HEK293 (cell line): ENCODE data around the gene ATP8A1.

Source experiments
- BCL11A ChIP-seq: fragments of 450-650 bp; formaldehyde crosslinking; IDR thresholded peaks from 2 replicates; pipeline ENCODE4 v1.5.1; 2016; ENCODE audit warnings: low read depth, missing biosample characterization, missing genetic modification characterization
- GLI2 ChIP-seq: fragments of 450-650 bp; formaldehyde crosslinking; IDR thresholded peaks from 2 replicates; pipeline ENCODE4; 2017; ENCODE audit warnings: missing biosample characterization, missing genetic modification characterization, low read depth, borderline replicate concordance
- GLIS1 ChIP-seq: fragments of 450-650 bp; formaldehyde crosslinking; IDR thresholded peaks from 2 replicates; pipeline ENCODE4 v1.5.1; 2016; ENCODE audit warnings: missing biosample characterization, missing genetic modification characterization
- GLIS2 ChIP-seq: fragments of 450-650 bp; formaldehyde crosslinking; IDR thresholded peaks from 2 replicates; pipeline ENCODE4 v1.5.1; 2016; ENCODE audit warnings: missing biosample characterization, missing genetic modification characterization
- KLF10 ChIP-seq: fragments of 450-650 bp; IDR thresholded peaks from 2 replicates; pipeline ENCODE4 v1.5.1; 2018; ENCODE audit warnings: missing biosample characterization, mild to moderate bottlenecking, missing genetic modification characterization
- PRDM1 ChIP-seq: fragments of 450-650 bp; formaldehyde crosslinking; IDR thresholded peaks from 2 replicates; pipeline ENCODE4; 2016; ENCODE audit warnings: missing biosample characterization, missing genetic modification characterization
- ZBTB8A ChIP-seq: fragments of 450-650 bp; formaldehyde crosslinking; IDR thresholded peaks from 2 replicates; pipeline ENCODE4 v1.5.1; 2016; ENCODE audit warnings: missing biosample characterization, missing genetic modification characterization
- ZFP3 ChIP-seq: fragments of 450-650 bp; formaldehyde crosslinking; IDR thresholded peaks from 2 replicates; pipeline ENCODE4 v1.5.1; 2016; ENCODE audit warnings: low read depth, missing biosample characterization, missing genetic modification characterization
- ZIC2 ChIP-seq: fragments of 450-650 bp; formaldehyde crosslinking; IDR thresholded peaks from 2 replicates; pipeline ENCODE4 v1.5.1; 2016; ENCODE audit warnings: missing biosample characterization, missing genetic modification characterization
- ZNF174 ChIP-seq: fragments of 450-650 bp; formaldehyde crosslinking; IDR thresholded peaks from 2 replicates; pipeline ENCODE4 v1.5.0; 2017; ENCODE audit warnings: missing biosample characterization, mild to moderate bottlenecking, missing genetic modification characterization
- ZNF274 ChIP-seq, 2 experiments: fragments of 200-500 bp in 1 of 2; fragments of 450-650 bp in 1 of 2; sonication (Bioruptor generic) in 1 of 2; formaldehyde crosslinking in 1 of 2; IDR thresholded peaks; 2 replicates each; pipeline versions ENCODE4 v1.5.1 to v1.6.1; 2014 to 2016; ENCODE audit warnings: borderline replicate concordance in 1 of 2, inconsistent platforms in 1 of 2, low read length in 1 of 2, missing biosample characterization in 1 of 2, missing genetic modification characterization in 1 of 2
- ZNF548 ChIP-seq: fragments of 450-650 bp; formaldehyde crosslinking; IDR thresholded peaks from 2 replicates; pipeline ENCODE4 v1.5.1; 2016; ENCODE audit warnings: missing biosample characterization, missing genetic modification characterization
- ZNF626 ChIP-seq: fragments of 450-650 bp; sonication (Bioruptor Pico); formaldehyde crosslinking; IDR thresholded peaks from 2 replicates; pipeline ENCODE4 v1.5.1; 2018; ENCODE audit warnings: missing biosample characterization, missing genetic modification characterization, inconsistent platforms
- ZNF660 ChIP-seq: fragments of 450-650 bp; IDR thresholded peaks from 2 replicates; pipeline ENCODE4 v1.5.1; 2018; ENCODE audit warnings: missing biosample characterization, mild to moderate bottlenecking, missing genetic modification characterization
- ZNF785 ChIP-seq: fragments of 450-650 bp; formaldehyde crosslinking; IDR thresholded peaks from 2 replicates; pipeline ENCODE4 v1.5.1; 2016; ENCODE audit warnings: missing biosample characterization, missing genetic modification characterization
- ZNF837 ChIP-seq: fragments of 450-650 bp; formaldehyde crosslinking; IDR thresholded peaks from 2 replicates; pipeline ENCODE4 v1.5.1; 2016; ENCODE audit warnings: missing biosample characterization, missing genetic modification characterization
- ZSCAN16 ChIP-seq: fragments of 450-650 bp; formaldehyde crosslinking; IDR thresholded peaks from 2 replicates; pipeline ENCODE4 v1.5.1; 2016; ENCODE audit warnings: missing biosample characterization, missing genetic modification characterization
- TF ChIP-seq, protein P1 (sequence below): fragments of 450-650 bp; formaldehyde crosslinking; IDR thresholded peaks from 2 replicates; pipeline ENCODE4 v1.5.1; 2016; ENCODE audit warnings: missing biosample characterization, missing genetic modification characterization
- TF ChIP-seq, protein P2 (sequence below): fragments of 450-650 bp; formaldehyde crosslinking; IDR thresholded peaks from 2 replicates; pipeline ENCODE4 v1.5.1; 2016; ENCODE audit warnings: missing biosample characterization, missing genetic modification characterization
- TF ChIP-seq, protein P3 (sequence below): fragments of 450-650 bp; formaldehyde crosslinking; IDR thresholded peaks from 2 replicates; pipeline ENCODE4 v1.5.1; 2016; ENCODE audit warnings: missing biosample characterization, missing genetic modification characterization
- TF ChIP-seq, protein P4 (sequence below): IDR thresholded peaks from 2 replicates; pipeline ENCODE4 v1.6.1; 2011; ENCODE audit warnings: mild to moderate bottlenecking, low read depth, low read length, borderline replicate concordance
- TF ChIP-seq, protein P5 (sequence below): fragments of 450-650 bp; formaldehyde crosslinking; IDR thresholded peaks from 2 replicates; pipeline ENCODE4 v1.5.1; 2017; ENCODE audit warnings: missing biosample characterization, missing genetic modification characterization
- TF ChIP-seq, protein P6 (sequence below): fragments of 450-650 bp; formaldehyde crosslinking; IDR thresholded peaks from 2 replicates; pipeline ENCODE4 v1.5.1; 2016; ENCODE audit warnings: missing biosample characterization, missing genetic modification characterization
- TF ChIP-seq, protein P7 (sequence below): fragments of 450-650 bp; formaldehyde crosslinking; IDR thresholded peaks from 2 replicates; pipeline ENCODE4 v1.5.1; 2016; ENCODE audit warnings: missing biosample characterization, missing genetic modification characterization
- TF ChIP-seq, protein P8 (sequence below): fragments of 450-650 bp; formaldehyde crosslinking; optimal IDR thresholded peaks from 2 replicates; pipeline ENCODE3; 2016; ENCODE audit warnings: missing biosample characterization, mild to moderate bottlenecking, missing genetic modification characterization

Gene ATP8A1

DNA sequence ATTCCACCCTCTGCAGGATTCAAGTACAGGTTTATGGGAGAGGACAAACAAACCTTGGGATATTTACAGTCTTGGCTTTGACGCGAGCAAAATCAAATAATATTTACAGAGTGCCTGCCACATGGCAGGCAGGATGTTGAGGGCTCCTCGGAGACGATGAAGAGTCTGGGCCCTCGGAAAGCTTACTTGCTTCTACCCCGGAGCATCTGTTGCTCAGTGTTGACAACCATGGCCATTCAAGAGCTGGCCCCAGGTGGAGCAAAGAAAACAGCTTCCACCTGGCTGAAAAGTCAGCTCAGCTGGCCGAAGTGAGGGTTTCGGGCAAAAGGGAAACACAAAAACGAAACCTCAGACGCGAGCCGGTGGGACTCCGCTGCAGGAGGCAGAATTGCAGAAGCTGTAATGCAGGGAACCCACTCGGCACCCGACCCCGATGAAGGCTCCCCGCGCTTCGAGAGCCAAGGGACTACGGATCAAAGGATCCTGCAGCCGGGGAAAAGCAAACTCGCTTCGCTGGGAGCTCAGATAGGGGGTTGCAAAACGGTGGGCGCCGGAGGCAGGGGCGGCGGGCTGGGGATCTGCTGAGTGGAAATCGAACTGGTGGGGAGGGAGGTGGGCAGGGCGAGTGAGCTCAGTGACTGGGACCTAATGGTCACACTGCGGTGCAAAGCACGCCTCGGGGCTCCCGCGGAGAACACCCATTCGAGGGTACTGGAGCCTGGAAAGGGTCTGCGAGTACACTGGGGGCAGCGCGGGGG, 805 bp downstream of the ATP8A1 start (continued):
- TF ChIP-seq, protein P1, sequence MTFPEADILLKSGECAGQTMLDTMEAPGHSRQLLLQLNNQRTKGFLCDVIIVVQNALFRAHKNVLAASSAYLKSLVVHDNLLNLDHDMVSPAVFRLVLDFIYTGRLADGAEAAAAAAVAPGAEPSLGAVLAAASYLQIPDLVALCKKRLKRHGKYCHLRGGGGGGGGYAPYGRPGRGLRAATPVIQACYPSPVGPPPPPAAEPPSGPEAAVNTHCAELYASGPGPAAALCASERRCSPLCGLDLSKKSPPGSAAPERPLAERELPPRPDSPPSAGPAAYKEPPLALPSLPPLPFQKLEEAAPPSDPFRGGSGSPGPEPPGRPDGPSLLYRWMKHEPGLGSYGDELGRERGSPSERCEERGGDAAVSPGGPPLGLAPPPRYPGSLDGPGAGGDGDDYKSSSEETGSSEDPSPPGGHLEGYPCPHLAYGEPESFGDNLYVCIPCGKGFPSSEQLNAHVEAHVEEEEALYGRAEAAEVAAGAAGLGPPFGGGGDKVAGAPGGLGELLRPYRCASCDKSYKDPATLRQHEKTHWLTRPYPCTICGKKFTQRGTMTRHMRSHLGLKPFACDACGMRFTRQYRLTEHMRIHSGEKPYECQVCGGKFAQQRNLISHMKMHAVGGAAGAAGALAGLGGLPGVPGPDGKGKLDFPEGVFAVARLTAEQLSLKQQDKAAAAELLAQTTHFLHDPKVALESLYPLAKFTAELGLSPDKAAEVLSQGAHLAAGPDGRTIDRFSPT (tag by site-specific recombination) = no peak
- TF ChIP-seq ZNF274 (IDR thresholded peaks at IDR 0.05; ENCODE audit: low read length) = no peak
- TF ChIP-seq ZNF274 (tag by site-specific recombination; IDR thresholded peaks at IDR 0.05; ENCODE audit: borderline replicate concordance) = no peak
- no peak for TF ChIP-seq ZSCAN16 (tag by site-specific recombination)
- TF ChIP-seq KLF10 (tag by site-specific recombination) = no peak
- TF ChIP-seq ZBTB8A = peak; percentile 59
- TF ChIP-seq ZNF785 (tag by site-specific recombination) = no peak
- TF ChIP-seq GLI2 = no peak
- TF ChIP-seq PRDM1 (tag by site-specific recombination) = peak; percentile 50; the same call in 1 of the 2 replicates
- TF ChIP-seq, protein P2, sequence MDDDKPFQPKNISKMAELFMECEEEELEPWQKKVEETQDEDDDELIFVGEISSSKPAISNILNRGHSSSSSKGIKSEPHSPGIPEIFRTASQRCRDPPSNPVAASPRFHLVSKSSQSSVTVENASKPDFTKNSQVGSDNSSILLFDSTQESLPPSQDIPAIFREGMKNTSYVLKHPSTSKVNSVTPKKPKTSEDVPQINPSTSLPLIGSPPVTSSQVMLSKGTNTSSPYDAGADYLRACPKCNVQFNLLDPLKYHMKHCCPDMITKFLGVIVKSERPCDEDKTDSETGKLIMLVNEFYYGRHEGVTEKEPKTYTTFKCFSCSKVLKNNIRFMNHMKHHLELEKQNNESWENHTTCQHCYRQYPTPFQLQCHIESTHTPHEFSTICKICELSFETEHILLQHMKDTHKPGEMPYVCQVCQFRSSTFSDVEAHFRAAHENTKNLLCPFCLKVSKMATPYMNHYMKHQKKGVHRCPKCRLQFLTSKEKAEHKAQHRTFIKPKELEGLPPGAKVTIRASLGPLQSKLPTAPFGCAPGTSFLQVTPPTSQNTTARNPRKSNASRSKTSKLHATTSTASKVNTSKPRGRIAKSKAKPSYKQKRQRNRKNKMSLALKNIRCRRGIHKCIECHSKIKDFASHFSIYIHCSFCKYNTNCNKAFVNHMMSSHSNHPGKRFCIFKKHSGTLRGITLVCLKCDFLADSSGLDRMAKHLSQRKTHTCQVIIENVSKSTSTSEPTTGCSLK = no peak
- TF ChIP-seq, protein P3, sequence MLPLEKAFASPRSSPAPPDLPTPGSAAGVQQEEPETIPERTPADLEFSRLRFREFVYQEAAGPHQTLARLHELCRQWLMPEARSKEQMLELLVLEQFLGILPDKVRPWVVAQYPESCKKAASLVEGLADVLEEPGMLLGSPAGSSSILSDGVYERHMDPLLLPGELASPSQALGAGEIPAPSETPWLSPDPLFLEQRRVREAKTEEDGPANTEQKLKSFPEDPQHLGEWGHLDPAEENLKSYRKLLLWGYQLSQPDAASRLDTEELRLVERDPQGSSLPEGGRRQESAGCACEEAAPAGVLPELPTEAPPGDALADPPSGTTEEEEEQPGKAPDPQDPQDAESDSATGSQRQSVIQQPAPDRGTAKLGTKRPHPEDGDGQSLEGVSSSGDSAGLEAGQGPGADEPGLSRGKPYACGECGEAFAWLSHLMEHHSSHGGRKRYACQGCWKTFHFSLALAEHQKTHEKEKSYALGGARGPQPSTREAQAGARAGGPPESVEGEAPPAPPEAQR (tag by site-specific recombination) = no peak
- TF ChIP-seq, protein P4, sequence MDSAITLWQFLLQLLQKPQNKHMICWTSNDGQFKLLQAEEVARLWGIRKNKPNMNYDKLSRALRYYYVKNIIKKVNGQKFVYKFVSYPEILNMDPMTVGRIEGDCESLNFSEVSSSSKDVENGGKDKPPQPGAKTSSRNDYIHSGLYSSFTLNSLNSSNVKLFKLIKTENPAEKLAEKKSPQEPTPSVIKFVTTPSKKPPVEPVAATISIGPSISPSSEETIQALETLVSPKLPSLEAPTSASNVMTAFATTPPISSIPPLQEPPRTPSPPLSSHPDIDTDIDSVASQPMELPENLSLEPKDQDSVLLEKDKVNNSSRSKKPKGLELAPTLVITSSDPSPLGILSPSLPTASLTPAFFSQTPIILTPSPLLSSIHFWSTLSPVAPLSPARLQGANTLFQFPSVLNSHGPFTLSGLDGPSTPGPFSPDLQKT = no peak
- TF ChIP-seq GLIS2 (tag by site-specific recombination) = peak; percentile 85
- TF ChIP-seq ZNF837 (tag by site-specific recombination) = no peak
- TF ChIP-seq ZNF174 = no peak
- TF ChIP-seq, protein P5, sequence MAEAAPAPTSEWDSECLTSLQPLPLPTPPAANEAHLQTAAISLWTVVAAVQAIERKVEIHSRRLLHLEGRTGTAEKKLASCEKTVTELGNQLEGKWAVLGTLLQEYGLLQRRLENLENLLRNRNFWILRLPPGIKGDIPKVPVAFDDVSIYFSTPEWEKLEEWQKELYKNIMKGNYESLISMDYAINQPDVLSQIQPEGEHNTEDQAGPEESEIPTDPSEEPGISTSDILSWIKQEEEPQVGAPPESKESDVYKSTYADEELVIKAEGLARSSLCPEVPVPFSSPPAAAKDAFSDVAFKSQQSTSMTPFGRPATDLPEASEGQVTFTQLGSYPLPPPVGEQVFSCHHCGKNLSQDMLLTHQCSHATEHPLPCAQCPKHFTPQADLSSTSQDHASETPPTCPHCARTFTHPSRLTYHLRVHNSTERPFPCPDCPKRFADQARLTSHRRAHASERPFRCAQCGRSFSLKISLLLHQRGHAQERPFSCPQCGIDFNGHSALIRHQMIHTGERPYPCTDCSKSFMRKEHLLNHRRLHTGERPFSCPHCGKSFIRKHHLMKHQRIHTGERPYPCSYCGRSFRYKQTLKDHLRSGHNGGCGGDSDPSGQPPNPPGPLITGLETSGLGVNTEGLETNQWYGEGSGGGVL (tag by site-specific recombination) = no peak
- TF ChIP-seq ZNF660 (tag by site-specific recombination) = no peak
- no peak for TF ChIP-seq ZFP3 (tag by site-specific recombination)
- TF ChIP-seq ZNF626 (tag by site-specific recombination) = no peak
- TF ChIP-seq, protein P6, sequence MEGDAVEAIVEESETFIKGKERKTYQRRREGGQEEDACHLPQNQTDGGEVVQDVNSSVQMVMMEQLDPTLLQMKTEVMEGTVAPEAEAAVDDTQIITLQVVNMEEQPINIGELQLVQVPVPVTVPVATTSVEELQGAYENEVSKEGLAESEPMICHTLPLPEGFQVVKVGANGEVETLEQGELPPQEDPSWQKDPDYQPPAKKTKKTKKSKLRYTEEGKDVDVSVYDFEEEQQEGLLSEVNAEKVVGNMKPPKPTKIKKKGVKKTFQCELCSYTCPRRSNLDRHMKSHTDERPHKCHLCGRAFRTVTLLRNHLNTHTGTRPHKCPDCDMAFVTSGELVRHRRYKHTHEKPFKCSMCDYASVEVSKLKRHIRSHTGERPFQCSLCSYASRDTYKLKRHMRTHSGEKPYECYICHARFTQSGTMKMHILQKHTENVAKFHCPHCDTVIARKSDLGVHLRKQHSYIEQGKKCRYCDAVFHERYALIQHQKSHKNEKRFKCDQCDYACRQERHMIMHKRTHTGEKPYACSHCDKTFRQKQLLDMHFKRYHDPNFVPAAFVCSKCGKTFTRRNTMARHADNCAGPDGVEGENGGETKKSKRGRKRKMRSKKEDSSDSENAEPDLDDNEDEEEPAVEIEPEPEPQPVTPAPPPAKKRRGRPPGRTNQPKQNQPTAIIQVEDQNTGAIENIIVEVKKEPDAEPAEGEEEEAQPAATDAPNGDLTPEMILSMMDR (tag by site-specific recombination) = peak; percentile 7; the same call in 1 of the 2 replicates
- TF ChIP-seq, protein P7, sequence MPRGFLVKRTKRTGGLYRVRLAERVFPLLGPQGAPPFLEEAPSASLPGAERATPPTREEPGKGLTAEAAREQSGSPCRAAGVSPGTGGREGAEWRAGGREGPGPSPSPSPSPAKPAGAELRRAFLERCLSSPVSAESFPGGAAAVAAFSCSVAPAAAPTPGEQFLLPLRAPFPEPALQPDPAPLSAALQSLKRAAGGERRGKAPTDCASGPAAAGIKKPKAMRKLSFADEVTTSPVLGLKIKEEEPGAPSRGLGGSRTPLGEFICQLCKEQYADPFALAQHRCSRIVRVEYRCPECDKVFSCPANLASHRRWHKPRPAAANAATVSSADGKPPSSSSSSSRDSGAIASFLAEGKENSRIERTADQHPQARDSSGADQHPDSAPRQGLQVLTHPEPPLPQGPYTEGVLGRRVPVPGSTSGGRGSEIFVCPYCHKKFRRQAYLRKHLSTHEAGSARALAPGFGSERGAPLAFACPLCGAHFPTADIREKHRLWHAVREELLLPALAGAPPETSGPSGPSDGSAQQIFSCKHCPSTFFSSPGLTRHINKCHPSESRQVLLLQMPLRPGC (tag by site-specific recombination) = no peak
- TF ChIP-seq GLIS1 = peak; percentile 19
- TF ChIP-seq ZIC2 (tag by site-specific recombination) = peak; percentile 73
- TF ChIP-seq BCL11A (tag by site-specific recombination) = no peak
- TF ChIP-seq ZNF548 = no peak
- TF ChIP-seq, protein P8, sequence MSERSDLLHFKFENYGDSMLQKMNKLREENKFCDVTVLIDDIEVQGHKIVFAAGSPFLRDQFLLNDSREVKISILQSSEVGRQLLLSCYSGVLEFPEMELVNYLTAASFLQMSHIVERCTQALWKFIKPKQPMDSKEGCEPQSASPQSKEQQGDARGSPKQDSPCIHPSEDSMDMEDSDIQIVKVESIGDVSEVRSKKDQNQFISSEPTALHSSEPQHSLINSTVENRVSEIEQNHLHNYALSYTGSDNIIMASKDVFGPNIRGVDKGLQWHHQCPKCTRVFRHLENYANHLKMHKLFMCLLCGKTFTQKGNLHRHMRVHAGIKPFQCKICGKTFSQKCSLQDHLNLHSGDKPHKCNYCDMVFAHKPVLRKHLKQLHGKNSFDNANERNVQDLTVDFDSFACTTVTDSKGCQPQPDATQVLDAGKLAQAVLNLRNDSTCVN = no peak
